ENCODE measurements around the gene MAD1L1. TPM values are rescaled to one million over a fixed set of nuclear protein-coding genes. Genes with fewer than 3 reads are reported as not detected.
A peak's percentile ranks its signal among the peaks of the same experiment; 100 is the strongest.

The MAD1L1 gene
- total RNA-seq, 6 experiments from 2014 or later = 15.1 to 37.4 (median 20.5) TPM

GRCh38 chr7:2205036-2205780 lies 27.5 kb downstream of the MAD1L1 start:
- Histone ChIP-seq H3K27me3 (no peaks in the 10 kb centered on the region), H3K36me3 (peaks cover 0 to 9% (median 0%) of the 10 kb centered on the region in 4 donors), H3K27ac (no peak overlapping the region), H3K4me1 (no peaks in the 10 kb centered on the region), H3K9me3 (no peaks in the 10 kb centered on the region), H3K4me3 (no peak overlapping the region)
- ATAC-seq (no peak), DNase-seq (peak in 2 of 3 donors; percentile 8 to 23)
- 91% methylated on average over 15 of the region's 16 CpGs for WGBS (ENCODE audit: insufficient coverage, low coverage, low lambda C conversion rate, missing lambda C conversion rate)
- intact Hi-C loops (cut with DNase I) = loop anchor here (10.0 kb wide), 1 partner anchor 620 kb away; no protein-coding TSS in a partner anchor
- TF ChIP-seq CTCF (IDR thresholded peaks at IDR 0.05) (no peak), POLR2A (IDR thresholded peaks at IDR 0.05) (no peak)

- TF ChIP-seq CTCF (IDR thresholded peaks at IDR 0.05) = no peak
- no peak for TF ChIP-seq POLR2A (IDR thresholded peaks at IDR 0.05)
- H3K4me1 ChIP-seq = no peaks in the 10 kb centered on the region
- H3K4me3 ChIP-seq = no peak overlapping the region
- no peak for ATAC-seq
- WGBS (ENCODE audit: insufficient coverage, low coverage, low lambda C conversion rate, missing lambda C conversion rate) = 100% methylated on average over 3 of the region's 11 CpGs
- no peaks in the 10 kb centered on the region for H3K27me3 ChIP-seq
- DNase-seq = peak in 2 of 3 donors; percentile 23 to 36
- H3K36me3 ChIP-seq = peaks cover 0 to 9% (median 0%) of the 10 kb centered on the region in 4 donors
- intact Hi-C loops (cut with DNase I) = loop anchor here (10.0 kb wide), 1 partner anchor 620 kb away; no protein-coding TSS in a partner anchor
- H3K27ac ChIP-seq = no peak overlapping the region
- no peaks in the 10 kb centered on the region for H3K9me3 ChIP-seq
These were observed 28.3 kb downstream of the MAD1L1 start for GRCh38 chr7:2204446-2204845.

GRCh38 chr7:2203766-2204300 lies 28.9 kb downstream of the MAD1L1 start:
- Histone ChIP-seq H3K4me3 (no peak overlapping the region), H3K36me3 (peaks cover 0 to 9% (median 0%) of the 10 kb centered on the region in 4 donors), H3K9me3 (no peaks in the 10 kb centered on the region), H3K27me3 (no peaks in the 10 kb centered on the region), H3K4me1 (no peaks in the 10 kb centered on the region), H3K27ac (no peak overlapping the region)
- TF ChIP-seq POLR2A (IDR thresholded peaks at IDR 0.05) (no peak), CTCF (IDR thresholded peaks at IDR 0.05) (no peak)
- DNase-seq = peak in 2 of 3 donors; percentile 22 to 31
- peak in 3 of 4 donors; percentile 23 to 45 (median 32) for ATAC-seq
- intact Hi-C loops (cut with DNase I) = loop anchor here (10.0 kb wide), 1 partner anchor 619 kb away; no protein-coding TSS in a partner anchor
- 62% methylated on average over 9 of the region's 13 CpGs for WGBS (ENCODE audit: insufficient coverage, low coverage, low lambda C conversion rate, missing lambda C conversion rate)

- intact Hi-C loops (cut with DNase I) = loop anchor here (10.0 kb wide), 1 partner anchor 618 kb away; no protein-coding TSS in a partner anchor
- Histone ChIP-seq H3K4me1 (no peaks in the 10 kb centered on the region), H3K27me3 (no peaks in the 10 kb centered on the region), H3K27ac (no peak overlapping the region), H3K9me3 (no peaks in the 10 kb centered on the region), H3K36me3 (peaks cover 0 to 9% (median 0%) of the 10 kb centered on the region in 4 donors), H3K4me3 (no peak overlapping the region)
- TF ChIP-seq POLR2A (IDR thresholded peaks at IDR 0.05) (no peak), CTCF (IDR thresholded peaks at IDR 0.05) (no peak)
- no peak for ATAC-seq
- whole genome bisulfite sequencing (ENCODE audit: insufficient coverage, low coverage, low lambda C conversion rate, missing lambda C conversion rate) = 88% methylated on average over 1 of the region's 20 CpGs
- peak in 2 of 3 donors; percentile 19 to 37 for DNase-seq
These were observed 29.6 kb downstream of the MAD1L1 start for GRCh38 chr7:2202901-2203765.
